Measurements from ENCODE around the gene MPPE1.
A peak's percentile ranks its signal among the peaks of the same experiment; 100 is the strongest.
"Not testable (repeated sequence)": the region's sequence is repeated elsewhere in the genome, so short reads cannot be mapped to it uniquely, and the experiment has no call there.

Gene MPPE1

GRCh38 chr18:11944786-11945185 is 36.7 kb upstream of the MPPE1 start:
- ATAC-seq (ENCODE audit: low read depth) (no peak), DNase-seq (ENCODE audit: low spot score in 2 of 2) (no peak)
- Mint-ChIP-seq H3K36me3 (no peaks in the 10 kb centered on the region), H3K27me3 (peaks cover 2% of the 10 kb centered on the region), H3K4me3 (no peak overlapping the region), H3K27ac (no peak overlapping the region), H3K9me3 (no peaks in the 10 kb centered on the region), H3K4me1 (peaks cover 8% of the 10 kb centered on the region)

GRCh38 chr18:11944252-11944651 is 36.1 kb upstream of the MPPE1 start:
- H3K4me3 Mint-ChIP-seq, result no peak overlapping the region
- ATAC-seq (ENCODE audit: low read depth) (no peak), DNase-seq (ENCODE audit: low spot score in 2 of 2) (no peak)
- no peak overlapping the region for H3K27ac Mint-ChIP-seq
- peaks cover 8% of the 10 kb centered on the region for H3K4me1 Mint-ChIP-seq
- H3K9me3 Mint-ChIP-seq, result no peaks in the 10 kb centered on the region
- H3K36me3 Mint-ChIP-seq, result no peaks in the 10 kb centered on the region
- H3K27me3 Mint-ChIP-seq, result peaks cover 2% of the 10 kb centered on the region

- H3K4me1 Mint-ChIP-seq, result peaks cover 8% of the 10 kb centered on the region
- H3K36me3 Mint-ChIP-seq, result no peaks in the 10 kb centered on the region
- DNase-seq (ENCODE audit: low spot score in 2 of 2), result no peak
These were observed 35.4 kb upstream of the MPPE1 start for GRCh38 chr18:11943551-11943950.

GRCh38 chr18:11940956-11941355 is 32.8 kb upstream of the MPPE1 start:
- DNase-seq (ENCODE audit: low spot score in 2 of 2), result no peak
- H3K36me3 Mint-ChIP-seq, result no peaks in the 10 kb centered on the region
- H3K27ac Mint-ChIP-seq, result no peak overlapping the region
- no peak overlapping the region for H3K4me3 Mint-ChIP-seq
- ATAC-seq (ENCODE audit: low read depth), result no peak
- H3K9me3 Mint-ChIP-seq, result no peaks in the 10 kb centered on the region
- peaks cover 2% of the 10 kb centered on the region for H3K27me3 Mint-ChIP-seq
- H3K4me1 Mint-ChIP-seq, result peaks cover 6% of the 10 kb centered on the region

More at GRCh38 chr18:11943551-11943950, 35.4 kb upstream of the MPPE1 start:
- ATAC-seq (ENCODE audit: low read depth), result no peak
- peaks cover 2% of the 10 kb centered on the region for H3K27me3 Mint-ChIP-seq
- H3K4me3 Mint-ChIP-seq, result no peak overlapping the region
- H3K27ac Mint-ChIP-seq, result no peak overlapping the region
- H3K9me3 Mint-ChIP-seq, result no peaks in the 10 kb centered on the region

GRCh38 chr18:11937874-11938478 is 29.9 kb upstream of the MPPE1 start:
- Mint-ChIP-seq H3K27ac (no peak overlapping the region), H3K4me3 (no peak overlapping the region), H3K4me1 (peaks cover 6% of the 10 kb centered on the region), H3K36me3 (no peaks in the 10 kb centered on the region), H3K27me3 (no peaks in the 10 kb centered on the region), H3K9me3 (no peaks in the 10 kb centered on the region)
- peak; percentile 73 to 77 for DNase-seq (ENCODE audit: low spot score in 2 of 2)
- peak; percentile 85 for ATAC-seq (ENCODE audit: low read depth)

GRCh38 chr18:11932393-11932792 is 24.3 kb upstream of the MPPE1 start:
- peaks cover 3% of the 10 kb centered on the region for H3K27me3 Mint-ChIP-seq
- no peak overlapping the region for H3K27ac Mint-ChIP-seq
- DNase-seq (ENCODE audit: low spot score in 2 of 2), result no peak
- H3K4me1 Mint-ChIP-seq, result peaks cover 3% of the 10 kb centered on the region
- no peaks in the 10 kb centered on the region for H3K9me3 Mint-ChIP-seq
- ATAC-seq (ENCODE audit: low read depth), result no peak
- no peak overlapping the region for H3K4me3 Mint-ChIP-seq
- no peaks in the 10 kb centered on the region for H3K36me3 Mint-ChIP-seq

- no peak overlapping the region for H3K4me3 Mint-ChIP-seq
- H3K27me3 Mint-ChIP-seq, result peaks cover 7% of the 10 kb centered on the region
- H3K4me1 Mint-ChIP-seq, result peaks cover 2% of the 10 kb centered on the region
- ATAC-seq (ENCODE audit: low read depth) (no peak), DNase-seq (ENCODE audit: low spot score in 2 of 2) (no peak)
- H3K27ac Mint-ChIP-seq, result no peak overlapping the region
- no peaks in the 10 kb centered on the region for H3K36me3 Mint-ChIP-seq
- no peaks in the 10 kb centered on the region for H3K9me3 Mint-ChIP-seq
These were observed 19.4 kb upstream of the MPPE1 start for GRCh38 chr18:11927497-11927896.

- Mint-ChIP-seq H3K4me3 (no peak overlapping the region), H3K4me1 (peaks cover 7% of the 10 kb centered on the region), H3K27me3 (peaks cover 7% of the 10 kb centered on the region), H3K27ac (no peak overlapping the region), H3K36me3 (no peaks in the 10 kb centered on the region), H3K9me3 (no peaks in the 10 kb centered on the region)
- DNase-seq (ENCODE audit: low spot score in 2 of 2) (no peak), ATAC-seq (ENCODE audit: low read depth) (no peak)
These were observed 17.8 kb upstream of the MPPE1 start for GRCh38 chr18:11925800-11926481.

GRCh38 chr18:11923450-11923849 is 15.3 kb upstream of the MPPE1 start:
- Mint-ChIP-seq H3K4me1 (peaks cover 7% of the 10 kb centered on the region), H3K36me3 (no peaks in the 10 kb centered on the region), H3K27me3 (peaks cover 7% of the 10 kb centered on the region), H3K27ac (no peak overlapping the region), H3K4me3 (no peak overlapping the region), H3K9me3 (no peaks in the 10 kb centered on the region)
- no peak for DNase-seq (ENCODE audit: low spot score in 2 of 2)
- no peak for ATAC-seq (ENCODE audit: low read depth)

GRCh38 chr18:11919522-11919921 is 11.4 kb upstream of the MPPE1 start:
- not testable (repeated sequence) for ATAC-seq (ENCODE audit: low read depth); H3K36me3 Mint-ChIP-seq; H3K4me3 Mint-ChIP-seq; H3K9me3 Mint-ChIP-seq; DNase-seq (ENCODE audit: low spot score in 2 of 2); H3K27me3 Mint-ChIP-seq; H3K4me1 Mint-ChIP-seq; H3K27ac Mint-ChIP-seq

- DNase-seq (ENCODE audit: low spot score in 2 of 2), result not testable (repeated sequence)
These were observed 8.8 kb upstream of the MPPE1 start for GRCh38 chr18:11916880-11917279.

GRCh38 chr18:11909591-11910026 is 1.5 kb upstream of the MPPE1 start:
- Mint-ChIP-seq H3K27me3 (no peaks in the 10 kb centered on the region), H3K27ac (peak overlapping the region; percentile 91), H3K9me3 (no peaks in the 10 kb centered on the region), H3K4me1 (peaks cover 6% of the 10 kb centered on the region), H3K36me3 (no peaks in the 10 kb centered on the region), H3K4me3 (no peak overlapping the region)
- ATAC-seq (ENCODE audit: low read depth) (no peak), DNase-seq (ENCODE audit: low spot score in 2 of 2) (no peak)

More at GRCh38 chr18:11916880-11917279, 8.8 kb upstream of the MPPE1 start:
- ATAC-seq (ENCODE audit: low read depth); H3K27ac Mint-ChIP-seq; H3K4me3 Mint-ChIP-seq; H3K9me3 Mint-ChIP-seq; H3K27me3 Mint-ChIP-seq; H3K4me1 Mint-ChIP-seq; H3K36me3 Mint-ChIP-seq: not testable (repeated sequence)

GRCh38 chr18:11909061-11909455 is 941 bp upstream of the MPPE1 start:
- DNase-seq (ENCODE audit: low spot score in 2 of 2) (no peak), ATAC-seq (ENCODE audit: low read depth) (no peak)
- H3K27me3 Mint-ChIP-seq, result no peaks in the 10 kb centered on the region
- peak overlapping the region; percentile 91 for H3K27ac Mint-ChIP-seq
- H3K9me3 Mint-ChIP-seq, result no peaks in the 10 kb centered on the region
- peaks cover 6% of the 10 kb centered on the region for H3K4me1 Mint-ChIP-seq
- peak overlapping the region; percentile 84 for H3K4me3 Mint-ChIP-seq
- H3K36me3 Mint-ChIP-seq, result peaks cover under 1% of the 10 kb centered on the region

- H3K4me1 Mint-ChIP-seq, result peaks cover 9% of the 10 kb centered on the region
- H3K9me3 Mint-ChIP-seq, result no peaks in the 10 kb centered on the region
- H3K4me3 Mint-ChIP-seq, result peak overlapping the region; percentile 93
- H3K27me3 Mint-ChIP-seq, result no peaks in the 10 kb centered on the region
- DNase-seq (ENCODE audit: low spot score in 2 of 2) (no peak), ATAC-seq (ENCODE audit: low read depth) (no peak)
- H3K27ac Mint-ChIP-seq, result peak overlapping the region; percentile 91
- H3K36me3 Mint-ChIP-seq, result peaks cover 9% of the 10 kb centered on the region
These were observed 917 bp downstream of the MPPE1 start for GRCh38 chr18:11906926-11907874.

Data from memory B cell (primary cell).